Thoracic aorta (tissue), 2 donors: ENCODE results near the gene C1QTNF9. TPM values are rescaled to one million over a fixed set of nuclear protein-coding genes. Genes with fewer than 3 reads are reported as not detected.

Source experiments
- ATAC-seq: fragments of 150-250 bp; one replicate; pipeline ENCODE4 v1.8.0; 2017; ENCODE audit warnings: low read depth; ENCODE audit not compliant: insufficient number of reproducible peaks, low FRiP score
- DNase-seq: peaks from one replicate; pipeline ENCODE4 v3.0.0-alpha.2; 2020; ENCODE audit warnings: low spot score
- H3K27ac ChIP-seq, 2 donors: fragments of 200-600 bp; sonication (generic); 1 replicate in 1 of 2; 2 replicates in 1 of 2; pipeline ENCODE4 v1.5.1; 2016; ENCODE audit warnings: mild to moderate bottlenecking in 2 of 2, moderate library complexity in 2 of 2
- H3K27me3 ChIP-seq: fragments of 200-600 bp; sonication (generic); replicated peaks from 2 replicates; pipeline ENCODE4 v1.6.0; 2016; ENCODE audit warnings: mild to moderate bottlenecking; ENCODE audit not compliant: insufficient read depth
- H3K36me3 ChIP-seq: fragments of 200-600 bp; sonication (generic); one replicate; pipeline ENCODE4 v1.5.1; 2016
- H3K4me1 ChIP-seq, 2 donors: fragments of 200-600 bp; sonication (generic); 1 replicate in 1 of 2; 2 replicates in 1 of 2; pipeline versions ENCODE4 v1.5.1 to v1.6.0; 2016; ENCODE audit warnings: low read depth in 2 of 2, mild to moderate bottlenecking in 1 of 2; ENCODE audit not compliant: control insufficient read depth in 1 of 2
- H3K4me3 ChIP-seq: fragments of 200-600 bp; sonication (generic); 2 replicates; pipeline ENCODE4 v1.5.1; 2016; ENCODE audit warnings: mild to moderate bottlenecking
- H3K9me3 ChIP-seq: fragments of 200-600 bp; sonication (generic); 2 replicates; pipeline ENCODE4 v1.5.1; 2016
- CTCF ChIP-seq: fragments of 200-600 bp; sonication (generic); IDR thresholded peaks from one replicate; pipeline ENCODE4 v1.5.1; 2019; ENCODE audit warnings: antibody characterized with exemption
- total RNA-seq, 2 donors: library from RNA; depleted of rRNA; stranded (reverse); fragments of >200 nt; gene quantifications; one replicate each; pipeline versions ENCODE4 v1.1.0 to v1.2.3, GENCODE V29; 2016

Gene C1QTNF9
- total RNA-seq, 2 donors from 2014 or later: 0.41 TPM; not detected in 1

- Histone ChIP-seq H3K4me3 (no peak overlapping the region), H3K27ac (no peak overlapping the region), H3K4me1 (no peaks in the 10 kb centered on the region), H3K9me3 (no peaks in the 10 kb centered on the region), H3K36me3 (peaks cover 33% of the 10 kb centered on the region), H3K27me3 (no peaks in the 10 kb centered on the region)
- ATAC-seq: no peak
- no peak for TF ChIP-seq CTCF
- DNase-seq: no peak
Observed at GRCh38 chr13:24290280-24290932, 19.0 kb upstream of the C1QTNF9 start.

GRCh38 chr13:24292481-24292880, 16.9 kb upstream of the C1QTNF9 start:
- Histone ChIP-seq H3K27me3 (no peaks in the 10 kb centered on the region), H3K27ac (no peak overlapping the region), H3K4me3 (no peak overlapping the region), H3K9me3 (no peaks in the 10 kb centered on the region), H3K36me3 (peaks cover 24% of the 10 kb centered on the region), H3K4me1 (no peaks in the 10 kb centered on the region)
- TF ChIP-seq CTCF: no peak
- ATAC-seq (no peak), DNase-seq (no peak)

DNA sequence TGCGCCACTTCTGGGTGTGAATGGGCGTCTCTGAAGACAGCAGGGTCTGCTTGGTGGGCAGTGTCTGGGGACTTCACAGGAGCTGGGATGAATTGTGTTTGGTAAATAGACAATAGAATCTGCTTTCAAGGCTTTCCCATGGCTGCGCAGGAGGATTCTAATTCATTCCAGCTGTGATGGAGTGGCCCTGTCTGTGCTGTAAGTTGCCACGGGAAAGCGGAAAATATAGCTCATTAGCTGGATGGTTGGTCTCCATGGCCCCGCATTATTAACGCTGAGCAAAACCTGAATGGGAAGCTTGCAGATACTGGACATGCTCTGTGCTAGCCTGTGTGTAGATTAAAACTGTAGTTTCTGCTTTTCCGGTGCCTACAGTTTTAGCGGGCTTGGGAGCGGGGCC, 15.6 kb upstream of the C1QTNF9 start:
- no peaks in the 10 kb centered on the region for H3K9me3 ChIP-seq
- no peaks in the 10 kb centered on the region for H3K4me1 ChIP-seq
- H3K4me3 ChIP-seq: no peak overlapping the region
- no peak for ATAC-seq
- no peak for TF ChIP-seq CTCF
- peaks cover 35% of the 10 kb centered on the region for H3K36me3 ChIP-seq
- DNase-seq: no peak
- H3K27ac ChIP-seq: no peak overlapping the region
- no peaks in the 10 kb centered on the region for H3K27me3 ChIP-seq

- Histone ChIP-seq H3K27ac (no peak overlapping the region), H3K4me3 (no peak overlapping the region), H3K4me1 (no peaks in the 10 kb centered on the region), H3K27me3 (no peaks in the 10 kb centered on the region), H3K36me3 (peaks cover 21% of the 10 kb centered on the region), H3K9me3 (no peaks in the 10 kb centered on the region)
- no peak for TF ChIP-seq CTCF
- ATAC-seq (no peak), DNase-seq (no peak)
Observed at GRCh38 chr13:24299488-24300114, 9.8 kb upstream of the C1QTNF9 start.

DNA sequence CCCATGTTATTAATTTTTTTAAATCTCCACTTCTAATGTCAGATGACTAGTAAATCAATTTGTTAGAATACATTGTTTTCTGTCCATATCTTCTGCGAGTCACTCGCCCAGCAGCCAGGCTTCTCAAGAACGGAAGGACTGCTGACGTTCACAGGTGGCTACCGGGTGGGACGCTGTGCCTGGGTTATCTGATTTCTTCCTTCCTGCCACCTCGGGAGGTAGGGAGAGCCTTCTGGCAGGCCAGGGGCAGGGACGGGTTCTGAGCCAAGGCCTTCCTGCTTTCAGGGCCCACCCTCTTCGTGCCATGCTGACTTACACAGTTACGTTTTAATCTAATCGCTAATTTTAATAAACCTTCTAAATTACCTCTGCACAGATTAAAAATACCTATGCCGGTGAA, 7.9 kb upstream of the C1QTNF9 start:
- peaks cover 14% of the 10 kb centered on the region for H3K36me3 ChIP-seq
- TF ChIP-seq CTCF: no peak
- H3K4me1 ChIP-seq: no peaks in the 10 kb centered on the region
- H3K27ac ChIP-seq: no peak overlapping the region
- DNase-seq (no peak), ATAC-seq (no peak)
- H3K9me3 ChIP-seq: no peaks in the 10 kb centered on the region
- H3K27me3 ChIP-seq: no peaks in the 10 kb centered on the region
- no peak overlapping the region for H3K4me3 ChIP-seq
